Loucy (cell line): Measurements from ENCODE around the gene TSC2.

Experiments
- H2AFZ ChIP-seq: fragments of 200-600 bp; sonication (generic); 2 replicates; pipeline ENCODE4 v1.6.0; 2016; ENCODE audit warnings: antibody characterized with exemption, mild to moderate bottlenecking, low read length, moderate library complexity
- H3F3A ChIP-seq: fragments of 200-600 bp; 2 replicates; pipeline ENCODE4 v1.6.0; 2016; ENCODE audit warnings: antibody characterized with exemption, low read depth, mild to moderate bottlenecking
- H3K27me3 ChIP-seq: fragments of 200-600 bp; sonication (generic); 2 replicates; pipeline ENCODE4 v1.6.1; 2014; ENCODE audit warnings: low read length, mild to moderate bottlenecking; ENCODE audit not compliant: insufficient read depth, poor library complexity, severe bottlenecking
- H3K36me3 ChIP-seq: fragments of 200-600 bp; sonication (generic); 2 replicates; pipeline ENCODE4 v1.6.1; 2016; ENCODE audit warnings: low read length; ENCODE audit not compliant: insufficient read depth
- H3K4me1 ChIP-seq: fragments of 200-600 bp; sonication (generic); 2 replicates; pipeline ENCODE4 v1.5.1; 2014; ENCODE audit warnings: low read length, mild to moderate bottlenecking; ENCODE audit not compliant: insufficient read depth, poor library complexity, severe bottlenecking
- H3K4me2 ChIP-seq: fragments of 200-600 bp; sonication (generic); 2 replicates; pipeline ENCODE4 v1.6.0; 2014; ENCODE audit warnings: antibody characterized with exemption, low read length, low read depth, mild to moderate bottlenecking; ENCODE audit not compliant: poor library complexity, severe bottlenecking
- H3K4me3 ChIP-seq: fragments of 200-600 bp; sonication (generic); 2 replicates; pipeline ENCODE4 v1.5.1; 2014; ENCODE audit warnings: low read length, mild to moderate bottlenecking, mixed read lengths; ENCODE audit not compliant: poor library complexity, severe bottlenecking
- H3K79me2 ChIP-seq: fragments of 200-600 bp; sonication (generic); 2 replicates; pipeline ENCODE4 v1.6.1; 2014; ENCODE audit warnings: low read length; ENCODE audit not compliant: insufficient read depth
- H3K9ac ChIP-seq: fragments of 200-600 bp; sonication (generic); 2 replicates; pipeline ENCODE4 v1.6.0; 2014; ENCODE audit warnings: mild to moderate bottlenecking, low read depth, low read length, moderate library complexity; ENCODE audit not compliant: poor library complexity, severe bottlenecking
- H3K9me2 ChIP-seq: fragments of 200-600 bp; sonication (generic); replicated peaks from 2 replicates; pipeline ENCODE4 v1.6.1; 2016; ENCODE audit warnings: low read depth, low read length, mixed read lengths
- H3K9me3 ChIP-seq: fragments of 200-600 bp; sonication (generic); 2 replicates; pipeline ENCODE4 v1.6.1; 2014; ENCODE audit warnings: mild to moderate bottlenecking, antibody characterized with exemption, low read length, low read depth; ENCODE audit not compliant: insufficient read depth
- H4K20me1 ChIP-seq: fragments of 200-600 bp; sonication (generic); 2 replicates; pipeline ENCODE4 v1.6.0; 2014; ENCODE audit warnings: antibody characterized with exemption, low read length, mild to moderate bottlenecking; ENCODE audit not compliant: insufficient read depth, poor library complexity, severe bottlenecking
- CTCF ChIP-seq: fragments of 200-600 bp; sonication (generic); conservative IDR thresholded peaks from 2 replicates; pipeline ENCODE4 v1.5.1; 2014; ENCODE audit warnings: mild to moderate bottlenecking, antibody characterized with exemption, low read length
- EZH2phosphoT487 ChIP-seq: fragments of 200-600 bp; IDR thresholded peaks from 2 replicates; pipeline ENCODE4 v1.6.1; 2018; ENCODE audit warnings: antibody characterized with exemption, mild to moderate bottlenecking, moderate library complexity, borderline replicate concordance

TSC2 gene

GRCh38 chr16:2085669-2086068 lies 37.9 kb downstream of the TSC2 start:
- Histone ChIP-seq H3K9me3 (no peaks in the 10 kb centered on the region), H3K79me2 (no peaks in the 10 kb centered on the region), H3F3A (no peaks in the 10 kb centered on the region), H3K4me1 (no peaks in the 10 kb centered on the region), H3K36me3 (no peaks in the 10 kb centered on the region), H3K27me3 (no peaks in the 10 kb centered on the region), H3K9me2 (no peaks in the 10 kb centered on the region), H2AFZ (no peak overlapping the region), H3K9ac (no peak overlapping the region), H3K4me3 (no peak overlapping the region), H3K4me2 (no peak overlapping the region), H4K20me1 (no peaks in the 10 kb centered on the region)
- TF ChIP-seq CTCF = no peak
- TF ChIP-seq EZH2phosphoT487 = no peak

DNA sequence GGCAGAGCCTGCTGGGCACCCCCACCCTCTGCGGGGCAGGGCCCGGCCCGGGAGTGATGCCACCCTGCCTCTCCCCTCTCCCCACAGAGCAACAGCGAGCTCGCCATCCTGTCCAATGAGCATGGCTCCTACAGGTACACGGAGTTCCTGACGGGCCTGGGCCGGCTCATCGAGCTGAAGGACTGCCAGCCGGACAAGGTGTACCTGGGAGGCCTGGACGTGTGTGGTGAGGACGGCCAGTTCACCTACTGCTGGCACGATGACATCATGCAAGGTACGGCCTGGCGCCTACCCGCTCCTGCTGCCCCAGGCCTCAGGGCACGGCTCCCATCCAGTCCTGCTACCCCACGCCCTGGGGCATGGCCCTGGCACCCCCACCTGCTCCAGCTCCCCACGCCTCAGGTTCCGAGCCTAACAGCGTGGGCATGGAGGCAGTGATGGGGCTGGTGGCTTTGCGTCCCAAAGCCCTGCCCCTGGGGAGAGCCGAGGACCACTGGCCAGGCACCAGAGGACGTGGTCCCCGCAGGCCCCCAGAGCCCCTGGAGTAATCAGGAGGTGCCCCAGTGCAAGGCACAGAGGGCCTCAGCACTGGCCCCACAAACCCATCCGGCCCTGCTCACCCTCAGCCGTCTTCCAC lies 38.4 kb downstream of the TSC2 start:
- H3K4me1 ChIP-seq = no peaks in the 10 kb centered on the region
- H4K20me1 ChIP-seq = no peaks in the 10 kb centered on the region
- no peaks in the 10 kb centered on the region for H3K79me2 ChIP-seq
- no peaks in the 10 kb centered on the region for H3K27me3 ChIP-seq
- no peak overlapping the region for H3K9ac ChIP-seq
- no peaks in the 10 kb centered on the region for H3K9me2 ChIP-seq
- no peak overlapping the region for H3K4me3 ChIP-seq
- no peak for TF ChIP-seq CTCF
- TF ChIP-seq EZH2phosphoT487 = no peak
- no peaks in the 10 kb centered on the region for H3K36me3 ChIP-seq
- no peaks in the 10 kb centered on the region for H3F3A ChIP-seq
- no peak overlapping the region for H2AFZ ChIP-seq
- H3K9me3 ChIP-seq = no peaks in the 10 kb centered on the region
- no peak overlapping the region for H3K4me2 ChIP-seq

DNA sequence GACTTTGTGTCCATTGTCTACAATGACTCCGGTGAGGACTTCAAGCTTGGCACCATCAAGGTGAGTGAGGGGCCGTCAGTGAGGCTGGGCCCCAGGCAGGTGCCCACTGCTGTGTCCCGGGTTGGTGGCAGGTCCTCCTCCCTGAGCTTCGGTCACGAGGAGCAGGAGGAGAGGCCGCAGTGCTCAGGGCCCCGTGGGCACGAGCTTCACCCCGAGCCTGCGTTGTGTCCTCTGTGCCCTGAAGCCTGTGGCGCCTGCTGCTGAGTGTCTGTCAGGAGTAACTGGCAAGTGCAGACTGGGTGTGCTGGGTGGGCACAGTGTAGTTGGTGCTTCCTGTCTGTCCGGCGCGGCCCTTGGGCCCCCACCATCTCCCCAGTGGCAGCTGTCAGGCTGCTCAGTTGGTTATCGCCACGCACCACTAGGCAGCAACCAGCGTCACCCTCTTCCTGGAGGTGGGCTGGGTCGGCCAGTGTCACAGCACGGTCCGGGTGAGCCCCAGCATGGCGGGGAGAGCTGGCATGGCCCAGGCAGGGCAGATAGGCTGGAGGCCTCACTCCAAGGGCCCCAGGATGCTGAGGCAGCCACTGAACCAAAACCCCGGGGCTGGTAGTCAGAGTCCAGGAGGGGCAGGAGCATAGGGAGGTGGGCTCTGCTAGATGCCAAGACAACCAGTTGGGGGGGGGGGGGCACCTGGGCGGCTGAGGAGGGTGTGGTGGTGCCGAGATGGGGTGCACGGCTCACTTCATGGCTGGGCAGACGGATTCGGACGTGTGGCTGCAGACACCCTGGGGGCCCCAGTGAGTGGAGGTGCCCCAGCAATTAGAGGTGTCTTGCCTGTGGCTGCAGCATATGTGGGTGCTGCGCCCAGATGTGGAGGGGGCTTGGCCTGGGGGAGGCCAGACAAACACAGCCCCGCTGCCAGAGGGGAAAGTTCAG lies 39.3 kb downstream of the TSC2 start:
- no peak overlapping the region for H3K4me3 ChIP-seq
- H2AFZ ChIP-seq = no peak overlapping the region
- no peaks in the 10 kb centered on the region for H4K20me1 ChIP-seq
- no peaks in the 10 kb centered on the region for H3K36me3 ChIP-seq
- H3K4me2 ChIP-seq = no peak overlapping the region
- H3K9ac ChIP-seq = no peak overlapping the region
- no peaks in the 10 kb centered on the region for H3K9me2 ChIP-seq
- H3F3A ChIP-seq = no peaks in the 10 kb centered on the region
- no peak for TF ChIP-seq EZH2phosphoT487
- TF ChIP-seq CTCF = no peak
- H3K79me2 ChIP-seq = no peaks in the 10 kb centered on the region
- no peaks in the 10 kb centered on the region for H3K9me3 ChIP-seq
- H3K4me1 ChIP-seq = no peaks in the 10 kb centered on the region
- H3K27me3 ChIP-seq = no peaks in the 10 kb centered on the region
